Calu3 (cell line): ENCODE results near the gene ARHGAP45. TPM values are rescaled to one million over a fixed set of nuclear protein-coding genes. Genes with fewer than 3 reads are reported as not detected.

Experiments used
- BruUV-seq: library from RNA; stranded (reverse); fragments of 400-500 nt; replicated peaks from 2 replicates; lab custom pipeline; 2021; lab: Mats Ljungman, UMichigan
- CTCF ChIA-PET: fragments of 300-600 bp; sonication (Branson Sonifier 250); formaldehyde crosslinking; loops from one replicate; lab custom pipeline; 2022; ENCODE audit warnings: antibody characterized with exemption; lab: Charles Lee
- DNase-seq: peaks from one replicate; pipeline ENCODE4 v3.0.0; 2022
- H3K27ac Mint-ChIP-seq: one replicate; pipeline ENCODE4 v1.8.0; 2022; ENCODE audit warnings: mixed read lengths; ENCODE audit not compliant: unreplicated experiment
- H3K27me3 Mint-ChIP-seq: one replicate; pipeline ENCODE4 v1.8.0; 2022; ENCODE audit warnings: mixed read lengths; ENCODE audit not compliant: unreplicated experiment
- H3K36me3 Mint-ChIP-seq: one replicate; pipeline ENCODE4 v1.8.0; 2022; ENCODE audit warnings: mild to moderate bottlenecking, moderate library complexity, mixed read lengths; ENCODE audit not compliant: insufficient read depth, unreplicated experiment
- H3K4me1 Mint-ChIP-seq: one replicate; pipeline ENCODE4 v1.8.0; 2022; ENCODE audit warnings: mild to moderate bottlenecking, low read depth, mixed read lengths; ENCODE audit not compliant: unreplicated experiment
- H3K4me3 Mint-ChIP-seq: one replicate; pipeline ENCODE4 v1.8.0; 2022; ENCODE audit warnings: mild to moderate bottlenecking, low read depth, moderate library complexity, mixed read lengths; ENCODE audit not compliant: unreplicated experiment
- H3K9me3 Mint-ChIP-seq: one replicate; pipeline ENCODE4 v1.8.0; 2022; ENCODE audit warnings: low read depth, mixed read lengths; ENCODE audit not compliant: unreplicated experiment
- CTCF ChIP-seq: fragments of 200-600 bp; IDR thresholded peaks from one replicate; pipeline ENCODE4 v1.8.0; 2022; ENCODE audit warnings: antibody characterized with exemption; ENCODE audit not compliant: unreplicated experiment
- intact Hi-C: fragments of 100-400 bp; cut with micrococcal nuclease; formaldehyde crosslinking; loops from one replicate; pipeline ENCODE4 v1.10.0; 2022; ENCODE audit not compliant: unreplicated experiment
- total RNA-seq: library from RNA; stranded (reverse); gene quantifications from 2 replicates; pipeline ENCODE4 v1.2.3, GENCODE V29; 2022

The ARHGAP45 gene
- total RNA-seq, 1 experiment from 2014 or later: 10.4 TPM

- Mint-ChIP-seq H3K27me3 (no peaks in the 10 kb centered on the region), H3K27ac (no peak overlapping the region), H3K4me1 (no peaks in the 10 kb centered on the region), H3K36me3 (peaks cover 46% of the 10 kb centered on the region), H3K4me3 (no peak overlapping the region), H3K9me3 (no peaks in the 10 kb centered on the region)
- TF ChIP-seq CTCF: no peak
- no peak for DNase-seq
- intact Hi-C loops: no loop called here
- no TSS peak for BruUV-seq
- CTCF ChIA-PET: no interaction called here
Measured at GRCh38 chr19:1110809-1111640, 44.1 kb downstream of the ARHGAP45 start.

- H3K4me3 Mint-ChIP-seq: no peak overlapping the region
- H3K36me3 Mint-ChIP-seq: peaks cover 39% of the 10 kb centered on the region
- DNase-seq: no peak
- BruUV-seq: no TSS peak
- intact Hi-C loops: no loop called here
- H3K27ac Mint-ChIP-seq: no peak overlapping the region
- H3K27me3 Mint-ChIP-seq: no peaks in the 10 kb centered on the region
- no peaks in the 10 kb centered on the region for H3K4me1 Mint-ChIP-seq
- CTCF ChIA-PET: no interaction called here
- no peak for TF ChIP-seq CTCF
- no peaks in the 10 kb centered on the region for H3K9me3 Mint-ChIP-seq
Measured at GRCh38 chr19:1111641-1112267, 44.8 kb downstream of the ARHGAP45 start.

GRCh38 chr19:1112268-1113029 lies 45.5 kb downstream of the ARHGAP45 start:
- intact Hi-C loops: no loop called here

More at GRCh38 chr19:1112268-1113029, 45.5 kb downstream of the ARHGAP45 start:
- H3K4me1 Mint-ChIP-seq: no peaks in the 10 kb centered on the region
- no peaks in the 10 kb centered on the region for H3K9me3 Mint-ChIP-seq
- H3K27ac Mint-ChIP-seq: no peak overlapping the region
- no peaks in the 10 kb centered on the region for H3K27me3 Mint-ChIP-seq
- H3K4me3 Mint-ChIP-seq: no peak overlapping the region
- no TSS peak for BruUV-seq
- H3K36me3 Mint-ChIP-seq: peaks cover 36% of the 10 kb centered on the region
- no peak for TF ChIP-seq CTCF
- DNase-seq: no peak
- CTCF ChIA-PET: no interaction called here
